ENCODE results near the gene SFTPA1.

DNA sequence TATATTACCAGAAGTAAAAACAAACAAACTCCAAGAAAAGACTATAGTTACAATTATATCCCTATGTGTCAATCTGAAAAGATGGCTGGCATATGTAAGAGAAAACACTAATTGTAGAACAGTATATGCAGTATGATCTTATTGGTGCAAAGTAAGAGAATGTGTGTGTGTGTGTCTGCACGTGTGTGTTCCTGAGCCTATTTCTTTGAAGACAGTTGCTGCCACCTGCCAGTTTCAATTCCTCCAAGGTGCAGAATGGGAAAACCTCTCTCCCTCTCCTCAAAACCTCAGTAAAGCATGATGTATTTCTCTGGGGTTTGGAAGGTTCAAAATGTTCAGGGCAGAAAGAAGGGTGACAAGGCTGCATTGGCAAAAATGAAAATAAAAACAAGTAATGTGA is 8.8 kb upstream of the SFTPA1 start:
- no peak for TF ChIP-seq POLR2A (IDR thresholded peaks at IDR 0.05)
- TF ChIP-seq, protein P1, sequence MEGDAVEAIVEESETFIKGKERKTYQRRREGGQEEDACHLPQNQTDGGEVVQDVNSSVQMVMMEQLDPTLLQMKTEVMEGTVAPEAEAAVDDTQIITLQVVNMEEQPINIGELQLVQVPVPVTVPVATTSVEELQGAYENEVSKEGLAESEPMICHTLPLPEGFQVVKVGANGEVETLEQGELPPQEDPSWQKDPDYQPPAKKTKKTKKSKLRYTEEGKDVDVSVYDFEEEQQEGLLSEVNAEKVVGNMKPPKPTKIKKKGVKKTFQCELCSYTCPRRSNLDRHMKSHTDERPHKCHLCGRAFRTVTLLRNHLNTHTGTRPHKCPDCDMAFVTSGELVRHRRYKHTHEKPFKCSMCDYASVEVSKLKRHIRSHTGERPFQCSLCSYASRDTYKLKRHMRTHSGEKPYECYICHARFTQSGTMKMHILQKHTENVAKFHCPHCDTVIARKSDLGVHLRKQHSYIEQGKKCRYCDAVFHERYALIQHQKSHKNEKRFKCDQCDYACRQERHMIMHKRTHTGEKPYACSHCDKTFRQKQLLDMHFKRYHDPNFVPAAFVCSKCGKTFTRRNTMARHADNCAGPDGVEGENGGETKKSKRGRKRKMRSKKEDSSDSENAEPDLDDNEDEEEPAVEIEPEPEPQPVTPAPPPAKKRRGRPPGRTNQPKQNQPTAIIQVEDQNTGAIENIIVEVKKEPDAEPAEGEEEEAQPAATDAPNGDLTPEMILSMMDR (IDR thresholded peaks at IDR 0.05): no peak

Data from uterus (tissue), 2 donors.